ENCODE results near the gene BUB3.
"Not testable (repeated sequence)": the region's sequence is repeated elsewhere in the genome, so short reads cannot be mapped to it uniquely, and the experiment has no call there.

BUB3 gene

GRCh38 chr10:123154711-123155505 lies 706 bp downstream of the BUB3 start:
- no peak for DNase-seq

GRCh38 chr10:123156078-123156477 lies 1.9 kb downstream of the BUB3 start:
- DNase-seq, result no peak

- DNase-seq, result no peak
Observed at GRCh38 chr10:123157210-123157609, 3.0 kb downstream of the BUB3 start.

GRCh38 chr10:123158682-123159081 lies 4.5 kb downstream of the BUB3 start:
- DNase-seq, result no peak

DNA sequence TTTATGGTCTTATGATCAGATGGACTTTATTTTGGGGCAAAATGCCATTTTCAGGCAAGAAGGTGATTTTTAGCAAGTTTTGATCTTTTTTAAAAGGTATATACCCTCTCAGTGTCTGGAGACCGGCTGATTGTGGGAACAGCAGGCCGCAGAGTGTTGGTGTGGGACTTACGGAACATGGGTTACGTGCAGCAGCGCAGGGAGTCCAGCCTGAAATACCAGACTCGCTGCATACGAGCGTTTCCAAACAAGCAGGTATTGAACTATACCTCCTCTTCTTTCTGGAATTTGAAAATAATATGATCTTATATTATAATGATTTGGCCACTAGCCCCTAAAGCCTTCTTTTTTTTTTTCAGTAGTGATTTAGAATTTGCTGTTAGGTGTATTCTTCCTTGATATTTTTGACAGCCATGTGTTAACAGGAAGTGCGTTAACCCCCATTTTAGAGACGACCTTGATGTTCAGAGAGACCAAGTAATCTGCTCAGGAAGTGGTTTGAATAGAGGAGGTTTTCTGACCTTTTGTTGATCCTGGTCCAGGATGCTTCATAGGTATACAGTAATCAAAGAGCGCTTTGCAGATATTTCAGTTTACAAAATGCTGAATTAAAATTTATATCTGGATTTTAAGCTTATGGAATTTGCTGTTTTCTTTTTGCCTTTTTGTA lies 6.2 kb downstream of the BUB3 start:
- no peak for DNase-seq

GRCh38 chr10:123164319-123164718 lies 10.1 kb downstream of the BUB3 start:
- DNase-seq, result no peak

DNA sequence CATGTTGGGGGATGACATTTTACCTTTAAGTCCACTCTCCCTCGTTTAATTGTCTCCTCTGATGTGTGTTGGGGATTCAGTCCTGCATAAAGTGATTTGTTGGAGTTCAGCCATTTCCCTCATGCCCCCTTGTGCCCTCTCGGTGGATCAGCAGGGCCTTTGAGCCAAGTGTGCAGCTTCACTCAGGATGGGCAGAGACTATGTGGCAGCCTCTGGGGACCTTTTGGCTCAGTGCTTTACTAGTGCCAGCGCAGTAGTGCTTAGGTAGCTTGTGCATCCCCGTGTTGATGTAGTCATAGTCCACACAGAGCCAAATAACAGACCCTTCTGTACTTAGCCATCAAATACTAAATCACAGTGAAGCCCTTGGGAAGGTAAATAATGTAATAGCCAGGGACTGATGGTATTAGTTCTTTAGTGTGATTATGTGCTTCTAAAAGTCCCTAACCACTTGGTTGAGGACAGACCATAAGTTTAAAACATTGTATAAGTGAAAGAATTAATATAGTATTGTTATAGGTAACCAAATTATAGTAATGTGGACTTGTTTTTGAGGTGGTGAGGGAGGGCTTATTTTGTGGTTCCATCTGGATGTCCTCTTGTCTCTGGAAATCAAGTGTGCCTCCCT lies 11.4 kb downstream of the BUB3 start:
- DNase-seq, result no peak

GRCh38 chr10:123166618-123167017 lies 12.4 kb downstream of the BUB3 start:
- no peak for DNase-seq

- no peak for DNase-seq
Observed at GRCh38 chr10:123170961-123171360, 16.8 kb downstream of the BUB3 start.

- not testable (repeated sequence) for DNase-seq
Observed at GRCh38 chr10:123171616-123172015, 17.4 kb downstream of the BUB3 start.

DNA sequence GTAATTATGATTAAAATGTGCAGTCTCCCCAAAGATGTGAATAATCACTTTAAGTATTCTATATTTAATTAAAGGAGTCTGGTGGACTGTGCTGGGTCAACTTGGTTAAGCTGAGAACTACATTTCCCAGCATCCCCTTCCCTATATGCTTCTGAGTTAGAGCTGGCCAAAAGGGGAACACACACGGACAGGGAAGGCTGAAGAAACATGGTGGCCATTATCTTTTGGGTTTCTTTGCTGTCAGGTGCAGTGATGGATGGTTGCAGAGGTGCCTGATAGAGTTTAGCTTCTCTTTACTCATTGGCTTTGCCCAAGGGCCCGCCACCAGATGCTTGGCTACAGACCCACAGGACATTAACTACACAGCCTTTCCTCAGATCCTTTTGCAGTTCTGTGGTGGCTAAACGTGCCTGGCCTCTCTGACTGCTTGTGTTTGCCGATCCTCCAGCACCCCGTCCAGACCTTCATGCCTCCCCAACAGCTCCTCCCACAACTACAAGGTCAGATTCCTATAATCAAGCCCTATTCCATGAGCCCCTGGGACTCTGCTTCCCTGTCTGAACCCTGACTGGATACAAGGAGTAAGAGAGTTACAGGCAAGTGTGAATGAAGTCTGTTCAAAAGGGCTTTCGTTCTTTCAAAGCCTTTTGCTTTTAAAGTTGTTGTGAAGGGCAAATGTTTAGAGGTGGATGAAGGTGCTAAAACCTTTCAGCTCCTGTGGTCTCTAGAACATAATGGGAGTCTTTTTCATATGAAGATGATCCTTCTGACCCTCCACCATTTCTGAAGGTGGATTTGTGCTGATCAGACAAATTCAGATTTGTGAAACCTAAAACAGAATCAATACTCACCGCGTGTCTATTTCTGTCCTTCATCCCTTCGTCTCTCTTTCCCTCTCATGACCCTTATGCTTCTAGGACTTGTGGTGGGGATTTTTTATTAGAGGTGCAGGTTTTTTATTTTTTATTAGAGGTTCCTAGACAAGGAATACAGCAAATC lies 21.5 kb downstream of the BUB3 start:
- DNase-seq, result no peak

- DNase-seq, result not testable (repeated sequence)
Observed at GRCh38 chr10:123178390-123178789, 24.2 kb downstream of the BUB3 start.

DNA sequence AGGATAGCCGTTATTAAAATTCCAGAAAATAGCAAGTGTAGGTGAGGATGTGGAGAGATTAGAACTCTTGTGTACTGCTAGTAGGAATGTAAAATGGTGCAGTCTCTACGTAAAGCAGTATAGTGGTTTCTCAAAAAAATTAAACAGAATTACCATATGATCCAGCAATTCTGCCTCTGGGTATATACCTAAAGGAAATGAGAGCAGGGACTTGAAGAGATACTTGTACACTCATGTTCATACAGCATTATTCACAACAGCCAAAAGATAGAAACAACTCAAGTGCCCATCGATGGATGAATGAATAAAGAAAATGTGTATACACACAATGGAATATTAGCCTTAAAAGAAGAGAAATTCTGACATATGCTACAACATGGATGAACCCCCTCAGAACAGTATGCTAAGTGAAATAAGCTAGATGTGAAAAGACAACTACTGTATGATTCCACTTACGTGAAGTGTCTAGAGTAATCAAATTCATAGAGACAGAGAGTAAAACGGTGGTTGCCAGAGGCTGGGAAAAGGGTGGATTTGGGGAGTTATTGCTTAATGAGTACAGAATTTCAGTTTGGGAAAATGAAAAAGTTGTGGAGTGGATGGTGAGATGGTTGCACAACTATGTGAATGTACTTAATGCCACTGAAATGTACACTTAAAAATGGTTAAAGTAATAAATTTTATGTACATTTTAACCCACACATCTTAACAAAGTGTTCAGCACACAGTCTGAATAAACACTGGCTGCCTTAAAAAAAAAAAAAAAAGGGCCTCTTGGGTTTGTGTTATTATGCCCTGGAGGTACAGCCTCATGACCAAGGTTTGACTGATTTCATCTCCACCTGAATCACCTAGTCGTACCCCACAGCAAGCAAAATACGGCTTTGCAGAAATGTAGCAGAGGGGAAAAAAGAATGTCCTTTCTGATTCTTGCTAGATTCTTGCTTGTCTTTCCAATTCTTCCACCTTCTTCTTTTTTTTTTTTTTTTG lies 26.2 kb downstream of the BUB3 start:
- DNase-seq, result no peak

- no peak for DNase-seq
Observed at GRCh38 chr10:123183724-123184123, 29.5 kb downstream of the BUB3 start.

DNA sequence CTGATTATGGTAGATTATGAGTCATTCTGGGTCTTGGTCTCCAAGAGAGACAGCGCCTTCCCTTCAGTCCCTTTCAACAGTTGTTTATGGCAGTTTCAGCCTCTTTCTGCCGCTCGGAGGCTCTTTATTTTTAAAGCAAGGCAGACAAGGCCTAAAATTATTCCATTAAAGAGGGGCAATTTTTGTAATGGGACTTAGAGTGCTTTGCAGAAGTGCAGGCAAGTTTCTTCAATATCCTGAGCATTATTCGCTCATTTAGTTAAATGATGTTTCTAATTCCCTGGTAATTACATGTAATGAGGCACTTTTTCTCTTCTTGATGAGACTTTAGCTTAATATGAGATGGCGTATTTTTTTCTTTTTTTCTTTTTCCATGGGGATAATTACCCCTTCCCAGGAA lies 33.6 kb downstream of the BUB3 start:
- peak; percentile 75 for DNase-seq

DNA sequence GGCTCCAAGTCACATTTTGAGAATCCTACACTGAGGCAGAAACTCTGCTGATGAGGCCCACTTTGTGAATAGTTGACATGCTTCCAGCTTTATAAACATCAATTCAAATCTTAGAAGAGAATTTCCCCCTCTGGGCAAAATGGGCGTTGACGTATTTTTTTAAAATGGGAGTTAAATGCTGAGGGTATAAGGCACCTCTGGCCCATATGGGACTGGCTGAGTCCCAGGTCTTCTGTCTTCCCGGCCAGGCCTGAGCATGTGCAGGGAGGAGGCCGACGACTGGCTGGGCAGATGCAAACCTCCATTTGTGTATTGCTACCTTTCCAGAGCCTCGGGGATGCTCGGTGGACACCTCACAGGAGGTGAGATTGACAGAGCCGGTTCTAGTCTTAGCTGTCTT lies 37.7 kb downstream of the BUB3 start:
- no peak for DNase-seq

- DNase-seq, result no peak
Observed at GRCh38 chr10:123194056-123194455, 39.9 kb downstream of the BUB3 start.

GRCh38 chr10:123200531-123200930 lies 46.3 kb downstream of the BUB3 start:
- no peak for DNase-seq

- no peak for DNase-seq
Observed at GRCh38 chr10:123202506-123202905, 48.3 kb downstream of the BUB3 start.

GRCh38 chr10:123203393-123204126 lies 49.4 kb downstream of the BUB3 start:
- DNase-seq, result no peak

GRCh38 chr10:123204127-123204461 lies 49.9 kb downstream of the BUB3 start:
- DNase-seq, result no peak

All from NCI-H1105 (cell line).